ENCODE data around the gene ADAM12. TPM values are rescaled to one million over a fixed set of nuclear protein-coding genes. Genes with fewer than 3 reads are reported as not detected.

ADAM12 gene
- total and polyA plus RNA-seq, 2 donors (not counting 3 experiments of a cell fraction or from before 2014, with no cell fraction given): 0.22 to 0.33 TPM

DNA sequence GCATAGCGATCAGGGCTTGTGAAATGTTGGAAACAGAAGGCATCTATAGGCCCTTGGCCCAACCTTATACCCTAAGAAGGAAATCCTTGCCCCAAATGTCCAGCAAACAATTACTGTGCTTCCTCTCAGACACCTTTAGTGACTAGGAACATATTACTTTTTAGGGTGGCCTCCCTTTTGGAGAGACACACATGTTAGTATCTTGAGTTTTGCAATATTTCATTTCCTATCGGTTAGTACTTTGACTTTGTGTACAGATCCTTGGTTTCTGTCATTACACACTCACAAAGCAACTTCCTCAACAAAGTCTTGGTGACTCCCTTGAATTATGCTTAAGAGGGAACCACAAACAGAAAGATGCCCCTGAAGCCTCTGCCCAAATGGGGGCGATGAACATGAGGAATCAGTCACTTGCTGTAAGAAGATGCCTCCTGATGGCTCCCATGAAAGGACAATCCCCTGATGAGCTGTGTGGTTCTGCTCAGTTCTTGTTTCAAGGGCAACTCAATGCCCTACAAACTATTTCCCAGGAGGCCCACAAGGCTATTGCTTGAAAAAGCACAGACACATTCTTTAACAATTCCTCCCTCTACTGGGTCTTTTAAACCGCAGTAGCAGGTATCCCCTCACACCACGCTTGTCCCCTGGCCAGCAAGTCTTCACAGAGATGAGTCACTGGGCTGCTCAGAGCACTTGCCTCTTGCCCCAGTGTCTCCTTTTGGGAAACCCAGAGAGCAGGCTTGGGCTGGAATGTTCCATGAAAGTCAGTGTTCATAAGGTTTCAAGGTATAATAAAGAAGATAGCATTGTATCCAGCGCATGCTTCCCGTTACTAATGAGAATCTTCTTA, 295.7 kb downstream of the ADAM12 start:
- TF ChIP-seq GATA2 (IDR thresholded peaks at IDR 0.05; ENCODE audit: insufficient read depth, insufficient read length, low read depth, low read length) (no peak), JUN (IDR thresholded peaks at IDR 0.05; ENCODE audit: borderline replicate concordance, insufficient read depth, insufficient read length, low read depth) (no peak), FOS (IDR thresholded peaks at IDR 0.05; ENCODE audit: borderline replicate concordance, insufficient read depth, low read length) (no peak), EZH2 (IDR thresholded peaks at IDR 0.05; ENCODE audit: borderline replicate concordance, low read depth, low read length, severe bottlenecking) (no peak), POLR2A (IDR thresholded peaks at IDR 0.05; ENCODE audit: low read depth, low read length) (no peak)
- Histone ChIP-seq H3K4me1 (ENCODE audit: control insufficient read depth, extremely low read depth, insufficient read depth, low read length) (peaks cover 8% of the 10 kb centered on the region), H3K27me3 (ENCODE audit: control insufficient read depth in 2 of 2, insufficient read depth in 2 of 2, low read length in 2 of 2) (no peaks in the 10 kb centered on the region), H3K79me2 (ENCODE audit: control insufficient read depth, insufficient read depth, low read length) (no peaks in the 10 kb centered on the region), H3K27ac (ENCODE audit: insufficient read depth, low read depth, low read length) (no peak overlapping the region), H3K36me3 (ENCODE audit: control insufficient read depth in 2 of 2, extremely low read depth in 1 of 2, insufficient read depth in 2 of 2, low read length in 2 of 2) (no peaks in the 10 kb centered on the region), H2AFZ (ENCODE audit: low read depth, low read length) (no peak overlapping the region), H3K9ac (replicated peaks; ENCODE audit: extremely low read depth, insufficient read depth, low read length) (no peak overlapping the region), H4K20me1 (replicated peaks; ENCODE audit: control insufficient read depth, extremely low read depth, insufficient read depth, low read length) (no peaks in the 10 kb centered on the region), H3K9me1 (replicated peaks; ENCODE audit: control insufficient read depth, extremely low read depth, insufficient read depth, low read length) (no peaks in the 10 kb centered on the region), H3K9me3 (replicated peaks; ENCODE audit: control insufficient read depth, insufficient read depth, low read length) (no peaks in the 10 kb centered on the region), H3K4me2 (ENCODE audit: insufficient read depth, low read length) (no peak overlapping the region), H3K4me3 (replicated peaks in 1 of 3; ENCODE audit: insufficient read depth in 1 of 3, low read depth in 1 of 3, low read length in 3 of 3) (no peak overlapping the region)
- DNase-seq (ENCODE audit: low read depth, low spot score) (no peak), FAIRE-seq (no peak)
- ChIA-PET POLR2A (no interaction called here), CTCF (no interaction called here)
- intact Hi-C loops (cut with micrococcal nuclease): loop anchor here (10.0 kb wide), 1 partner anchor 292 kb away; the partner anchor contains the start of gene ADAM12
- BruUV-seq (replicated peaks): no TSS peak
- dilution Hi-C loops (cut with MboI; ENCODE audit: extremely low pct_ligation_motif_present, low sequenced_read_pairs): no loop called here
